Kidney (tissue), 14 donors: Measurements from ENCODE around the gene TES. TPM values are rescaled to one million over a fixed set of nuclear protein-coding genes. Genes with fewer than 3 reads are reported as not detected.

Experiments
- DNase-seq, 5 donors: peaks; one replicate each; pipeline ENCODE4 v3.0.0-alpha.2; 2013 to 2020
- FAIRE-seq: peaks from 2 replicates; lab custom pipeline; 2012; peaks lifted over from hg19 to GRCh38; lab: Jason Lieb, UNC
- H3K27ac ChIP-seq, 2 donors: one replicate each; pipeline ENCODE4 v1.7.0; 2013; ENCODE audit warnings: low read depth in 2 of 2, low read length in 2 of 2, inconsistent platforms in 1 of 2
- H3K27me3 ChIP-seq: one replicate; pipeline ENCODE4 v1.7.1; 2013; ENCODE audit warnings: low read length, inconsistent platforms; ENCODE audit not compliant: control insufficient read depth, insufficient read depth
- H3K36me3 ChIP-seq, 3 donors: one replicate each; pipeline versions ENCODE4 v1.7.0 to v1.7.1; 2013; ENCODE audit warnings: low read length in 3 of 3, control low read depth in 1 of 3, inconsistent platforms in 1 of 3; ENCODE audit not compliant: insufficient read depth in 3 of 3, control insufficient read depth in 2 of 3
- H3K4me1 ChIP-seq, 3 donors: one replicate each; pipeline versions ENCODE4 v1.7.0 to v1.7.1; 2013; ENCODE audit warnings: low read length in 3 of 3, inconsistent platforms in 1 of 3, low read depth in 1 of 3; ENCODE audit not compliant: control insufficient read depth in 2 of 3, insufficient read depth in 2 of 3
- H3K4me3 ChIP-seq, 3 donors: one replicate each; pipeline versions ENCODE4 v1.7.0 to v1.8.1; 2013; ENCODE audit warnings: low read length in 3 of 3, control low read depth in 1 of 3, inconsistent platforms in 1 of 3
- H3K9ac ChIP-seq, 3 donors: one replicate each; pipeline versions ENCODE4 v1.7.0 to v1.7.1; 2013; ENCODE audit warnings: low read length in 3 of 3, control low read depth in 1 of 3, inconsistent platforms in 1 of 3
- H3K9me3 ChIP-seq, 3 donors: one replicate each; pipeline versions ENCODE4 v1.7.0 to v1.7.1; 2013; ENCODE audit warnings: low read length in 3 of 3, control low read depth in 1 of 3, inconsistent platforms in 1 of 3; ENCODE audit not compliant: control insufficient read depth in 2 of 3, insufficient read depth in 1 of 3
- CTCF ChIP-seq: IDR thresholded peaks from 3 replicates; pipeline ENCODE4 v1.5.1; 2012; ENCODE audit warnings: mild to moderate bottlenecking, moderate library complexity, borderline replicate concordance; ENCODE audit not compliant: insufficient read depth; ENCODE audit errors: extremely low read depth
- intact Hi-C: fragments of 100-400 bp; cut with DNase I; formaldehyde crosslinking; loops from one replicate; pipeline ENCODE4 v1.11.1; 2022
- polyA plus RNA-seq: library from polyadenylated mRNA; stranded (reverse); fragments of 350-450 nt; fragmentation: Illumina TruSeq; extraction: RNeasy Lipid Tissue Mini Kit (QIAGEN cat#74804); gene quantifications from one replicate; pipeline ENCODE4 v1.2.3, GENCODE V29; 2014; ENCODE audit warnings: low read depth, low replicate concordance; ENCODE audit not compliant: insufficient read depth
- total RNA-seq: library from RNA; stranded (reverse); fragmentation: NEBNext Ultra II Directional; extraction: Animal tissue kit (Norgen Biotek cat#: 25700); gene quantifications from one replicate; pipeline ENCODE4 v1.2.1, GENCODE V29; 2021
- donor health status: control.
- donor health status: control.
- donor health status: control.
- donor health status: control.
- donor health status: control.
- donor health status: DM: yes; HTN: yes; CAD: no.
- donor health status: Normal renal cell carcinoma (clear cell type).

The TES gene
- total and polyA plus RNA-seq, 2 donors from 2014 or later, result 21.5 to 108 TPM

- intact Hi-C loops, result no loop called here
- TF ChIP-seq CTCF, result no peak
- FAIRE-seq (no peak), DNase-seq (peak in 2 of 5 donors; percentile 14 to 53)
- Histone ChIP-seq H3K9me3 (no peaks in the 10 kb centered on the region), H3K4me3 (no peak overlapping the region), H3K4me1 (peaks cover 3 to 9% (median 8%) of the 10 kb centered on the region in 3 donors), H3K27me3 (no peaks in the 10 kb centered on the region), H3K27ac (peak overlapping the region; percentile 65 to 66), H3K36me3 (no peaks in the 10 kb centered on the region), H3K9ac (no peak overlapping the region)
Observed at GRCh38 chr7:116271963-116272886, 61.9 kb downstream of the TES start.

GRCh38 chr7:116273283-116273917 lies 63.1 kb downstream of the TES start:
- no peak for TF ChIP-seq CTCF
- FAIRE-seq (no peak), DNase-seq (no peak)
- intact Hi-C loops, result no loop called here
- Histone ChIP-seq H3K27ac (no peak overlapping the region), H3K27me3 (no peaks in the 10 kb centered on the region), H3K9me3 (no peaks in the 10 kb centered on the region), H3K9ac (no peak overlapping the region), H3K4me1 (peaks cover 3 to 9% (median 8%) of the 10 kb centered on the region in 3 donors), H3K4me3 (no peak overlapping the region), H3K36me3 (no peaks in the 10 kb centered on the region)

GRCh38 chr7:116273918-116274301 lies 63.6 kb downstream of the TES start:
- Histone ChIP-seq H3K27ac (no peak overlapping the region), H3K36me3 (no peaks in the 10 kb centered on the region), H3K4me1 (peaks cover 3 to 9% (median 8%) of the 10 kb centered on the region in 3 donors), H3K9ac (no peak overlapping the region), H3K27me3 (no peaks in the 10 kb centered on the region), H3K9me3 (no peaks in the 10 kb centered on the region), H3K4me3 (no peak overlapping the region)
- intact Hi-C loops, result no loop called here
- DNase-seq, result no peak
- FAIRE-seq, result no peak
- TF ChIP-seq CTCF, result no peak
